SW 1271 (cell line): ENCODE results near the gene PEMT.

ENCODE experiments used
- DNase-seq, 2 experiments: peaks; one replicate each; lab custom pipeline; 2025; lab: John Stamatoyannopoulos, UW

Gene PEMT

GRCh38 chr17:17535957-17536356, 55.6 kb downstream of the PEMT start:
- no peak for DNase-seq

GRCh38 chr17:17533901-17534441, 57.5 kb downstream of the PEMT start:
- no peak for DNase-seq

GRCh38 chr17:17532991-17533390, 58.5 kb downstream of the PEMT start:
- no peak for DNase-seq

- DNase-seq, result no peak
Observed at GRCh38 chr17:17531156-17531555, 60.4 kb downstream of the PEMT start.

- DNase-seq, result no peak
Observed at GRCh38 chr17:17528696-17529652, 62.5 kb downstream of the PEMT start.

- DNase-seq, result no peak
Observed at GRCh38 chr17:17527956-17528500, 63.5 kb downstream of the PEMT start.

- DNase-seq, result no peak
Observed at GRCh38 chr17:17527534-17527933, 64.0 kb downstream of the PEMT start.

GRCh38 chr17:17526369-17526768, 65.1 kb downstream of the PEMT start:
- no peak for DNase-seq

- no peak for DNase-seq
Observed at GRCh38 chr17:17525956-17526355, 65.6 kb downstream of the PEMT start.

- DNase-seq, result no peak
Observed at GRCh38 chr17:17525311-17525710, 66.2 kb downstream of the PEMT start.

GRCh38 chr17:17523731-17524490, 67.6 kb downstream of the PEMT start:
- no peak for DNase-seq

- no peak for DNase-seq
Observed at GRCh38 chr17:17523001-17523730, 68.3 kb downstream of the PEMT start.

GRCh38 chr17:17520599-17521232, 70.8 kb downstream of the PEMT start:
- no peak for DNase-seq

GRCh38 chr17:17519886-17520285, 71.6 kb downstream of the PEMT start:
- DNase-seq, result no peak

GRCh38 chr17:17518951-17519350, 72.6 kb downstream of the PEMT start:
- no peak for DNase-seq

- no peak for DNase-seq
Observed at GRCh38 chr17:17518014-17518413, 73.5 kb downstream of the PEMT start.

- no peak for DNase-seq
Observed at GRCh38 chr17:17516941-17517720, 74.4 kb downstream of the PEMT start.

- DNase-seq, result no peak
Observed at GRCh38 chr17:17515934-17516930, 75.3 kb downstream of the PEMT start.
